H1 (cell line): ENCODE data around the gene NINJ2. TPM values are rescaled to one million over a fixed set of nuclear protein-coding genes. Genes with fewer than 3 reads are reported as not detected.

ENCODE experiments used
- ATF3 ChIP-seq: IDR thresholded peaks from 2 replicates; pipeline ENCODE4 v1.6.1; 2011; ENCODE audit warnings: low read depth, mild to moderate bottlenecking, low read length; ENCODE audit not compliant: insufficient read depth
- CBX8 ChIP-seq: fragments of 300-800, 300-1000 bp; sonication (generic); IDR thresholded peaks from 2 replicates; pipeline ENCODE4 v1.7.1; 2016; ENCODE audit warnings: low read depth, low read length, borderline replicate concordance
- CHD7 ChIP-seq: fragments of 300-600 bp; sonication (generic); IDR thresholded peaks from 2 replicates; pipeline ENCODE4 v1.7.1; 2012; ENCODE audit warnings: low read length, moderate library complexity, mild to moderate bottlenecking, inconsistent platforms; ENCODE audit not compliant: insufficient replicate concordance
- EZH2 ChIP-seq: fragments of 200-600 bp; sonication (generic); IDR thresholded peaks from 2 replicates; pipeline ENCODE4 v1.7.1; 2012; ENCODE audit warnings: low read depth, mild to moderate bottlenecking, moderate library complexity, low read length, inconsistent platforms; ENCODE audit not compliant: severe bottlenecking
- HDAC2 ChIP-seq, 2 experiments: fragments of 300-600 bp in 1 of 2; sonication (generic) in 1 of 2; IDR thresholded peaks; 2 replicates each; pipeline ENCODE4 v1.6.1; 2011 to 2012; ENCODE audit warnings: low read depth in 2 of 2, low read length in 2 of 2, mild to moderate bottlenecking in 2 of 2, moderate library complexity in 2 of 2, borderline replicate concordance in 1 of 2, inconsistent platforms in 1 of 2
- MAFK ChIP-seq: IDR thresholded peaks from 2 replicates; pipeline ENCODE4 v1.6.1; 2012; ENCODE audit warnings: low read depth, mild to moderate bottlenecking, improper control_type of control experiment, low read length
- PHF8 ChIP-seq: fragments of 200-600 bp; sonication (generic); conservative IDR thresholded peaks from 2 replicates; pipeline ENCODE4 v1.7.1; 2012; ENCODE audit warnings: low read depth, mild to moderate bottlenecking, inconsistent platforms, low read length, moderate library complexity
- SP2 ChIP-seq: IDR thresholded peaks from 2 replicates; pipeline ENCODE4 v1.6.1; 2012; ENCODE audit warnings: mild to moderate bottlenecking, low read length, inconsistent platforms
- SUZ12 ChIP-seq: fragments of 200-600 bp; sonication (generic); IDR thresholded peaks from 2 replicates; pipeline ENCODE4 v1.6.1; 2012; ENCODE audit warnings: mild to moderate bottlenecking, inconsistent platforms, low read length, moderate library complexity, mixed read lengths
- polyA plus RNA-seq, 7 experiments: library from polyadenylated mRNA; depleted of rRNA in 3 of 7; stranded (reverse) in 5 of 7; unstranded in 2 of 7; fragments of >200 nt in 5 of 7; fragments of 200-250 nt in 2 of 7; gene quantifications; 1 replicate in 5 of 7; 2 replicates in 1 of 7; 4 replicates in 1 of 7; pipeline versions ENCODE4 v1.2.1 to v1.2.3, GENCODE V29; 2011 to 2013; ENCODE audit warnings: missing spikeins in 2 of 7, mixed read lengths in 2 of 7
- total RNA-seq: library from RNA; stranded (reverse); fragmentation: NEBNext Ultra II Directional; extraction: Animal tissue kit (Norgen Biotek cat#: 25700); gene quantifications from 2 replicates; pipeline ENCODE4 v1.2.1, GENCODE V29; 2021

Gene NINJ2
- total and polyA plus RNA-seq, 2 of the 8 experiments (the other 6 are each of a cell fraction or from before 2014, with no cell fraction given) = 1.4 TPM; not detected in 1

DNA sequence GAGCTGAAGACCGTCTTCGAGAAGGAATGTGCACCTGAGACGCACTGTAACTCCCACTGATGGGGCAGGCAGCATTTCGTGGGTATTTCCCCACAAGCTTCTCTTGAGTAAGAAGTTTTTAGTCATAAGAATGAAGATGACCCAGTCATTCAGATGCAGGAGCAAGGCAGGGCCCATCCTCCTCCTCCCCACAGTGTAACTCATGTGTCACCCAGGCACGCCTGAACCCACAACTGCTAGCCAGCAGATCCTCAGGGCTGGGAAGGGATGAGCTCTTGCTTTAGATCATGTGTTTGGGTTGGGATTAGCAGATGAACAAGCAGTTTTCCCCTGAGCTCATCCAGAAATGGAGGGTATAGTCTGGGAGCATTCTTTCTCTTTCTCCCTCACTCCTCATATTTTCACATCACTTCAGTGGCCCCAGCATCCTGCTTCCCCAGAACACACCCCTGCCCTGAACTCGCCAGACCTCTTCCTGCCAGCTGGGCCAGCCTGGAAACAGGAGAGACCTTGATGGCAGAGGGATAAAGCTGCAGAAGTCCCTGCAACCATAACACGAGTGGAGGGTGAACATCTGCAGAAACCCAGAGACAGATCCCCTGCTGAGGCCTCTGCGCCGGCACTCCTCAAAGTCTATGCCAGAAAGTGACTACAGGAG is 130.2 kb downstream of the NINJ2 start (continued):
- TF ChIP-seq CHD7 (no peak), PHF8 (no peak), CBX8 (no peak), EZH2 (no peak), HDAC2 (IDR thresholded peaks at IDR 0.05; ENCODE audit: borderline replicate concordance in 1 of 2, low read depth in 2 of 2, low read length in 2 of 2) (no peak), SP2 (no peak), SUZ12 (no peak), ATF3 (no peak), MAFK (no peak)
